ENCODE data around the gene GABBR1. TPM values are rescaled to one million over a fixed set of nuclear protein-coding genes. Genes with fewer than 3 reads are reported as not detected.

GABBR1 gene
- polyA plus RNA-seq, 1 of the 3 experiments (the other 2 are of a cell fraction): 26.8 TPM

- ChIA-PET CTCF (interaction anchor here (0.9 to 2.3 kb wide), 2 partner anchors 12 to 26 kb away, joined by 3 to 13 read pairs; no protein-coding TSS in a partner anchor), POLR2A (no interaction called here)
- Histone ChIP-seq H3K9me2 (no peaks in the 10 kb centered on the region), H3K9me3 (no peaks in the 10 kb centered on the region), H3K36me3 (replicated peaks in 1 of 2; ENCODE audit: control insufficient read depth in 1 of 2, insufficient read depth in 2 of 2, low read length in 1 of 2) (no peaks in the 10 kb centered on the region), H2AFZ (ENCODE audit: low read depth) (no peak overlapping the region), H3K27ac (ENCODE audit: low read depth in 2 of 2, low read length in 1 of 2) (no peak overlapping the region), H3K27me3 (ENCODE audit: insufficient read depth) (peaks cover 14% of the 10 kb centered on the region; the same call in 1 of the 2 replicates), H3K4me1 (ENCODE audit: control insufficient read depth in 1 of 2, insufficient read depth in 2 of 2, low read depth in 1 of 2, low read length in 1 of 2) (no peaks in the 10 kb centered on the region), H3F3A (replicated peaks; ENCODE audit: insufficient read depth) (no peaks in the 10 kb centered on the region), H3K4me2 (no peak overlapping the region), H4K20me1 (ENCODE audit: insufficient read depth) (no peaks in the 10 kb centered on the region), H3K79me2 (ENCODE audit: insufficient read depth) (no peaks in the 10 kb centered on the region), H3K9ac (no peak overlapping the region), H3K4me3 (ENCODE audit: low read depth in 2 of 2, low read length in 1 of 2) (no peak overlapping the region)
- DNase-seq: no peak
- TF ChIP-seq RXRA (IDR thresholded peaks at IDR 0.05; ENCODE audit: borderline replicate concordance, low read depth): no peak
- TF ChIP-seq RFX5 (IDR thresholded peaks at IDR 0.05; ENCODE audit: low read length): no peak
- TF ChIP-seq FOSL2 (IDR thresholded peaks at IDR 0.05; ENCODE audit: borderline replicate concordance, low read depth): no peak
- TF ChIP-seq MXI1 (IDR thresholded peaks at IDR 0.05; ENCODE audit: low read depth, low read length): no peak
- no peak for TF ChIP-seq ZBTB33 (IDR thresholded peaks at IDR 0.05; ENCODE audit: borderline replicate concordance, low read depth)
- no peak for TF ChIP-seq USF2 (IDR thresholded peaks at IDR 0.05; ENCODE audit: borderline replicate concordance, low read depth, low read length)
- no peak for TF ChIP-seq PBX3 (IDR thresholded peaks at IDR 0.05)
- no peak for TF ChIP-seq GABPA (IDR thresholded peaks at IDR 0.05; ENCODE audit: low read depth)
- no peak for TF ChIP-seq CTCF (IDR thresholded peaks at IDR 0.05)
- no peak for TF ChIP-seq FOXJ3 (CRISPR knock-in tag; IDR thresholded peaks at IDR 0.05)
- TF ChIP-seq RCOR1 (IDR thresholded peaks at IDR 0.05; ENCODE audit: low read length): no peak
- no peak for TF ChIP-seq GATA2 (CRISPR knock-in tag; IDR thresholded peaks at IDR 0.05)
- TF ChIP-seq JUND (IDR thresholded peaks at IDR 0.05): no peak
- TF ChIP-seq EP300 (IDR thresholded peaks at IDR 0.05; ENCODE audit: borderline replicate concordance in 1 of 2, low read depth in 1 of 2, low read length in 1 of 2): no peak
- WGBS (ENCODE audit: low lambda C conversion rate): 12% methylated on average over 7 of the region's 7 CpGs
These were observed 55.4 kb downstream of the GABBR1 start for GRCh38 chr6:29577544-29577943.
